Left lung (tissue), 10 donors: ENCODE measurements around the gene DACH1. TPM values are rescaled to one million over a fixed set of nuclear protein-coding genes. Genes with fewer than 3 reads are reported as not detected.

Experiments
- ATAC-seq: fragments of 200-7000 bp; cut with Tn5 transposase; one replicate; pipeline ENCODE4 v1.9.1; 2020; ENCODE audit warnings: moderate library complexity
- DNase-seq, 4 donors: peaks; one replicate each; pipeline ENCODE4 v3.0.0-alpha.2; 2013 to 2020
- H3K27ac ChIP-seq, 2 donors: fragments of 200-600 bp; sonication (generic) in 1 of 2; one replicate each; pipeline versions ENCODE4 v1.5.0 to v1.8.0; 2020 to 2021
- H3K27me3 ChIP-seq, 2 donors: fragments of 200-600 bp; sonication (generic) in 1 of 2; one replicate each; pipeline versions ENCODE4 v1.5.0 to v1.8.0; 2020 to 2021
- H3K36me3 ChIP-seq, 2 donors: fragments of 200-600 bp; sonication (generic) in 1 of 2; one replicate each; pipeline versions ENCODE4 v1.5.0 to v1.8.0; 2020 to 2021
- H3K4me1 ChIP-seq, 2 donors: fragments of 200-600 bp; one replicate each; pipeline ENCODE4 v1.8.0; 2021
- H3K4me3 ChIP-seq, 2 donors: fragments of 200-600 bp; sonication (generic) in 1 of 2; one replicate each; pipeline versions ENCODE4 v1.5.0 to v1.8.0; 2020 to 2021; ENCODE audit warnings: mild to moderate bottlenecking in 1 of 2
- H3K9me3 ChIP-seq, 2 donors: fragments of 200-600 bp; sonication (generic) in 1 of 2; one replicate each; pipeline versions ENCODE4 v1.5.0 to v1.8.0; 2020 to 2021
- intact Hi-C, 2 donors: fragments of 100-400 bp; cut with DNase I; formaldehyde crosslinking; loops; one replicate each; pipeline versions ENCODE4 v1.11.2 to v1.14.2; 2022
- polyA plus RNA-seq, 6 donors: library from polyadenylated mRNA; unstranded; fragments of 120-200 nt; gene quantifications; one replicate each; pipeline ENCODE4 v1.2.1, GENCODE V29; 2013; ENCODE audit not compliant: insufficient read length in 6 of 6
- total RNA-seq, 2 donors: library from RNA; stranded (reverse); fragmentation: NEBNext Ultra II Directional; extraction: Animal tissue kit (Norgen Biotek cat#: 25700); gene quantifications; one replicate each; pipeline ENCODE4 v1.2.1, GENCODE V29; 2021
- TF ChIP-seq, protein P1 (sequence below), 2 donors: fragments of 200-600 bp; sonication (generic) in 1 of 2; IDR thresholded peaks; one replicate each; pipeline versions ENCODE4 v1.5.0 to v1.8.0; 2021; ENCODE audit warnings: antibody characterized with exemption in 2 of 2
- donor health status: DM: no; HTN: yes; CAD: no.
- donor health status: DM: no; HTN: no; CAD: no.

The DACH1 gene
- total and polyA plus RNA-seq, 8 donors, result 4.6 to 47.5 (median 43.9) TPM

DNA sequence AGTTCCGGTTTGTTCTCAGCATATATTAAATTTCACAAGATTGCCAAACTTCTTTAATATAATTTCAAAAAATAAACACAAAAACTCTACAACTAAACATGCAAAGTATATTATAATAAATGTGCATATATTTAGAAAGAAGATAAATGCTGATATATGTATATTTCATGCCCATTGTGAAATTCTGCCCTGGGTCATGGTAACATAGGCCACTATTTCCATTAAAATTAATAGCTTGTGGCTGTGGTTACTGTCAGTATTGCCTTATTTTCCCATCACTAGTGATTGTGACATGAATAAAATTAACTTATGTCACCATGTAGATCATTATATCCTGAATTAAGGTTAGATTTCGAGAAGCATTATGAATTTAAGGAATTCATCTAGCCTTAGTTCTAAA lies 410.9 kb downstream of the DACH1 start:
- H3K27ac ChIP-seq, result no peak overlapping the region
- ATAC-seq, result no peak
- H3K4me1 ChIP-seq, result no peaks in the 10 kb centered on the region
- no peaks in the 10 kb centered on the region for H3K9me3 ChIP-seq
- no peak overlapping the region for H3K4me3 ChIP-seq
- no peaks in the 10 kb centered on the region for H3K27me3 ChIP-seq
- H3K36me3 ChIP-seq, result no peaks in the 10 kb centered on the region
- intact Hi-C loops, result no loop called here
- TF ChIP-seq, protein P1, sequence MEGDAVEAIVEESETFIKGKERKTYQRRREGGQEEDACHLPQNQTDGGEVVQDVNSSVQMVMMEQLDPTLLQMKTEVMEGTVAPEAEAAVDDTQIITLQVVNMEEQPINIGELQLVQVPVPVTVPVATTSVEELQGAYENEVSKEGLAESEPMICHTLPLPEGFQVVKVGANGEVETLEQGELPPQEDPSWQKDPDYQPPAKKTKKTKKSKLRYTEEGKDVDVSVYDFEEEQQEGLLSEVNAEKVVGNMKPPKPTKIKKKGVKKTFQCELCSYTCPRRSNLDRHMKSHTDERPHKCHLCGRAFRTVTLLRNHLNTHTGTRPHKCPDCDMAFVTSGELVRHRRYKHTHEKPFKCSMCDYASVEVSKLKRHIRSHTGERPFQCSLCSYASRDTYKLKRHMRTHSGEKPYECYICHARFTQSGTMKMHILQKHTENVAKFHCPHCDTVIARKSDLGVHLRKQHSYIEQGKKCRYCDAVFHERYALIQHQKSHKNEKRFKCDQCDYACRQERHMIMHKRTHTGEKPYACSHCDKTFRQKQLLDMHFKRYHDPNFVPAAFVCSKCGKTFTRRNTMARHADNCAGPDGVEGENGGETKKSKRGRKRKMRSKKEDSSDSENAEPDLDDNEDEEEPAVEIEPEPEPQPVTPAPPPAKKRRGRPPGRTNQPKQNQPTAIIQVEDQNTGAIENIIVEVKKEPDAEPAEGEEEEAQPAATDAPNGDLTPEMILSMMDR (IDR thresholded peaks at IDR 0.05), result no peak
- no peak for DNase-seq

DNA sequence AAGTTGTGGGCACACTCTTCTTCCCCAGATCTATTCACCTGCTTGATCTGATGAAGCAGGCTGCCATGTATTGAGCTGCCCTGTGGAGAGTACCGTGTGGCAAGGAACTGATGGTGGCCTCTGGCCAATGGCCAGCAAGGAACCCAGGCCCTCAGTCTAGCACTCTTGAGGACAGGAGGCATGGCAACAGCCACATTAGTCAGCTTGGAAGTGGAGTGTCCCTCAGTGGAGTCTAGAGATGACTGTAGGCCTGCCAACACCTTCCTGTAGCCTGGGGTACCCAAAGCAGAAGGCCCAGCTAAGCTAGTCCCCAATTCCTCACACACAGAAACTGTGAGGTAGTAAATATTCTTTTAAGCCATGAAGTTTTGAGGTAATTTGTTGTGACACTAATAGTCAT lies 412.5 kb downstream of the DACH1 start:
- H3K4me1 ChIP-seq, result no peaks in the 10 kb centered on the region
- intact Hi-C loops, result no loop called here
- no peak overlapping the region for H3K4me3 ChIP-seq
- DNase-seq (peak in 1 of 4 donors; percentile 9), ATAC-seq (no peak)
- H3K27me3 ChIP-seq, result no peaks in the 10 kb centered on the region
- TF ChIP-seq, protein P1 (IDR thresholded peaks at IDR 0.05), result no peak
- H3K27ac ChIP-seq, result no peak overlapping the region
- no peaks in the 10 kb centered on the region for H3K36me3 ChIP-seq
- no peaks in the 10 kb centered on the region for H3K9me3 ChIP-seq

DNA sequence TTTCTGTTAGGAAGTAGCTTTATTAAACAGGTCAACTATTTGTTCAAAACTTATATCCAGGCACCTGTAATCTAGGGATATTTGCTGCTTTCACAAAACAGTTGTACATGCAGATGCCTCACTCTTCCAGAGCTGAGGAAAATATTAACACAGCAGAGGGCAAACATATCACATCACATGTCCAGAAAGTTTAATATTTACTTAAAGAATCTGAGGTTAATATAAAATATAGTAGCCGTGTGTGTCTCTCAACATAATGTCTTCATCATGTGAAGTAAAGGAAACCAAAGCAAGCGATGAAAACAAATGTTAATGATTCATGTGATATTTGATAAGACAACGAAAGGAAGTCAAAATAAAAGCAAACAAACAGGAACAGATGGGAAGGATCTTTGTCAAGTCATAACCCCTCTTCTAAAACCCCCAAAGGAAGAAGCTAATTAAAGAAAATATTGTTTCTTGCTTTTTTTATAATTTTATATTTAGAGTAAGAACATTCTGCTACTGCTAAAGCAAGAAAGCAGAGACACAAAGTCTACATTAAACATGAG lies 418.8 kb downstream of the DACH1 start:
- Histone ChIP-seq H3K36me3 (no peaks in the 10 kb centered on the region), H3K4me3 (no peak overlapping the region), H3K27ac (no peak overlapping the region), H3K4me1 (no peaks in the 10 kb centered on the region), H3K27me3 (no peaks in the 10 kb centered on the region), H3K9me3 (no peaks in the 10 kb centered on the region)
- ATAC-seq (no peak), DNase-seq (peak in 2 of 4 donors; percentile 78 to 86)
- intact Hi-C loops, result no loop called here
- TF ChIP-seq, protein P1 (IDR thresholded peaks at IDR 0.05), result no peak

DNA sequence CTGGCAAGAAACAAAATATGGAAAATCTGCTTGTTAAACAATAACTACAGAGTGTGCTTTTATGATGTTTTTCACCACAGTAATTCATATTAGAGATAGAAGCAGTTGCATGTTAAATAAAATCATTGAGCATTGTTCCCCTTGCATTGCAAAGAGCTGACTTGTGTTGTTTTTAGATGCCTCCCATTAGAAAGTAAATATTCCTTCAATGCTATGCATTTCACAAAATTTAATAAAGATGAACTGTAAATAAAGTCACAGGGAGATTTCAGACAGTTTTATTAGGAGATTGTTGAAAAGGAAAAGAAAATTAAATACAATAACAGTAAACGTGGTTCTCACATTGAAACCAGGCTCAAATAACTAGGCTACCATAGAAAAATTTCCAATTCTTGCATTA lies 429.3 kb downstream of the DACH1 start:
- no peaks in the 10 kb centered on the region for H3K9me3 ChIP-seq
- H3K4me3 ChIP-seq, result no peak overlapping the region
- H3K27me3 ChIP-seq, result no peaks in the 10 kb centered on the region
- H3K36me3 ChIP-seq, result no peaks in the 10 kb centered on the region
- ATAC-seq (no peak), DNase-seq (no peak)
- TF ChIP-seq, protein P1 (IDR thresholded peaks at IDR 0.05), result no peak
- H3K27ac ChIP-seq, result no peak overlapping the region
- no peaks in the 10 kb centered on the region for H3K4me1 ChIP-seq
- intact Hi-C loops, result no loop called here

DNA sequence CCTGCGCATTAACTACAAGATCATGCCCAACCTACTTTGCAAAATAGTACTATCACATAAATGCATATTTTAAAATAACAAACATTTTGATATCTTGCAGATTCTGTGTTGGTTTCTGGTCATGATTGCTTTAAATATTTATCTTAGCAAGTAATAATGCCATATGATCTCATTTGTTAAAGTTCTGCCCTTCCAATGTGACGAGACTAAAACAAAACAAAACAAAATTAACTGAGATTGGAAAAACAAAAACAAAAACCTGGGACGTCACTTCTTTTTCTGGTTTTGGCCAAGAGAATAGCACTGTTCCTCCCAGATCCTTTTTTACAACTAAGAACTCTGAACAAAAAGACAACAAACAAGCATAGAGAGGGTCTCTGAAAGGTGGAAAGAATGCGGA lies 436.3 kb downstream of the DACH1 start:
- Histone ChIP-seq H3K4me3 (no peak overlapping the region), H3K36me3 (no peaks in the 10 kb centered on the region), H3K27me3 (no peaks in the 10 kb centered on the region), H3K27ac (no peak overlapping the region), H3K4me1 (no peaks in the 10 kb centered on the region), H3K9me3 (peaks cover 0 to 2% of the 10 kb centered on the region in 2 donors)
- no peak for ATAC-seq
- no peak for DNase-seq
- intact Hi-C loops, result no loop called here
- TF ChIP-seq, protein P1 (IDR thresholded peaks at IDR 0.05), result no peak
